Subcutaneous abdominal adipose tissue (tissue), 5 donors: Measurements from ENCODE around the gene B3GNT2.

Experiments used
- H3K27ac ChIP-seq: one replicate; pipeline ENCODE4 v1.7.0; 2013; ENCODE audit warnings: low read depth, mild to moderate bottlenecking, inconsistent platforms, low read length, moderate library complexity
- H3K27me3 ChIP-seq, 5 donors: one replicate each; pipeline ENCODE4 v1.7.0; 2013; ENCODE audit warnings: low read length in 5 of 5, inconsistent platforms in 1 of 5; ENCODE audit not compliant: control insufficient read depth in 5 of 5, insufficient read depth in 4 of 5
- H3K36me3 ChIP-seq, 5 donors: one replicate each; pipeline ENCODE4 v1.7.0; 2013; ENCODE audit warnings: low read length in 5 of 5; ENCODE audit not compliant: control insufficient read depth in 5 of 5, insufficient read depth in 5 of 5
- H3K4me1 ChIP-seq, 5 donors: one replicate each; pipeline ENCODE4 v1.7.0; 2013; ENCODE audit warnings: low read length in 5 of 5, mild to moderate bottlenecking in 3 of 5, moderate library complexity in 1 of 5; ENCODE audit not compliant: control insufficient read depth in 5 of 5, insufficient read depth in 5 of 5
- H3K4me3 ChIP-seq, 5 donors: one replicate each; pipeline ENCODE4 v1.7.0; 2013; ENCODE audit warnings: low read length in 5 of 5, low read depth in 1 of 5
- H3K9ac ChIP-seq, 5 donors: one replicate each; pipeline ENCODE4 v1.7.0; 2013; ENCODE audit warnings: low read length in 5 of 5, mild to moderate bottlenecking in 4 of 5, moderate library complexity in 3 of 5
- H3K9me3 ChIP-seq, 5 donors: one replicate each; pipeline ENCODE4 v1.7.0; 2013; ENCODE audit warnings: low read length in 5 of 5; ENCODE audit not compliant: control insufficient read depth in 5 of 5
- donor health status: healthy.
- donor health status: healthy.
- donor health status: healthy.
- donor health status: healthy.
- donor health status: healthy.

B3GNT2 gene

GRCh38 chr2:62184512-62185230 is 11.2 kb upstream of the B3GNT2 start:
- no peak overlapping the region for H3K27ac ChIP-seq
- no peaks in the 10 kb centered on the region for H3K36me3 ChIP-seq
- no peaks in the 10 kb centered on the region for H3K27me3 ChIP-seq
- no peak overlapping the region for H3K4me3 ChIP-seq
- peaks cover 0 to 24% (median 14%) of the 10 kb centered on the region in 5 donors for H3K4me1 ChIP-seq
- no peaks in the 10 kb centered on the region for H3K9me3 ChIP-seq
- H3K9ac ChIP-seq: no peak overlapping the region

- Histone ChIP-seq H3K4me1 (peaks cover 0 to 24% (median 14%) of the 10 kb centered on the region in 5 donors), H3K9me3 (no peaks in the 10 kb centered on the region), H3K36me3 (no peaks in the 10 kb centered on the region), H3K27me3 (no peaks in the 10 kb centered on the region), H3K9ac (no peak overlapping the region), H3K27ac (no peak overlapping the region), H3K4me3 (no peak overlapping the region)
Measured at GRCh38 chr2:62185475-62186155, 10.3 kb upstream of the B3GNT2 start.

- peak overlapping the region; percentile 19 for H3K27ac ChIP-seq
- no peaks in the 10 kb centered on the region for H3K27me3 ChIP-seq
- H3K9ac ChIP-seq: no peak overlapping the region
- no peaks in the 10 kb centered on the region for H3K9me3 ChIP-seq
- H3K4me3 ChIP-seq: no peak overlapping the region
- no peaks in the 10 kb centered on the region for H3K36me3 ChIP-seq
- peaks cover 0 to 24% (median 14%) of the 10 kb centered on the region in 5 donors for H3K4me1 ChIP-seq
Measured at GRCh38 chr2:62186156-62186905, 9.6 kb upstream of the B3GNT2 start.

GRCh38 chr2:62187246-62187645 is 8.7 kb upstream of the B3GNT2 start:
- H3K9me3 ChIP-seq: no peaks in the 10 kb centered on the region
- H3K9ac ChIP-seq: no peak overlapping the region
- no peak overlapping the region for H3K4me3 ChIP-seq
- peak overlapping the region; percentile 19 for H3K27ac ChIP-seq
- H3K36me3 ChIP-seq: no peaks in the 10 kb centered on the region
- H3K27me3 ChIP-seq: no peaks in the 10 kb centered on the region
- H3K4me1 ChIP-seq: peaks cover 0 to 24% (median 14%) of the 10 kb centered on the region in 5 donors

- H3K4me1 ChIP-seq: peaks cover 0 to 24% (median 14%) of the 10 kb centered on the region in 5 donors
- H3K4me3 ChIP-seq: no peak overlapping the region
- no peaks in the 10 kb centered on the region for H3K27me3 ChIP-seq
- H3K36me3 ChIP-seq: no peaks in the 10 kb centered on the region
- H3K9me3 ChIP-seq: no peaks in the 10 kb centered on the region
- H3K27ac ChIP-seq: no peak overlapping the region
- H3K9ac ChIP-seq: no peak overlapping the region
Measured at GRCh38 chr2:62188416-62188815, 7.5 kb upstream of the B3GNT2 start.

- H3K36me3 ChIP-seq: no peaks in the 10 kb centered on the region
- H3K9me3 ChIP-seq: no peaks in the 10 kb centered on the region
- H3K9ac ChIP-seq: no peak overlapping the region
- no peak overlapping the region for H3K27ac ChIP-seq
- no peak overlapping the region for H3K4me3 ChIP-seq
- H3K4me1 ChIP-seq: peaks cover 0 to 24% (median 14%) of the 10 kb centered on the region in 5 donors
- no peaks in the 10 kb centered on the region for H3K27me3 ChIP-seq
Measured at GRCh38 chr2:62189196-62189595, 6.7 kb upstream of the B3GNT2 start.

- Histone ChIP-seq H3K27ac (no peak overlapping the region), H3K4me1 (peaks cover 0 to 22% (median 21%) of the 10 kb centered on the region in 5 donors), H3K9me3 (no peaks in the 10 kb centered on the region), H3K4me3 (no peak overlapping the region), H3K36me3 (no peaks in the 10 kb centered on the region), H3K27me3 (no peaks in the 10 kb centered on the region), H3K9ac (no peak overlapping the region)
Measured at GRCh38 chr2:62192811-62193210, 3.1 kb upstream of the B3GNT2 start.

- Histone ChIP-seq H3K27me3 (no peaks in the 10 kb centered on the region), H3K4me3 (peak overlapping the region; percentile 81 to 94 (median 89)), H3K9ac (peak overlapping the region in 4 of 5 donors; percentile 63 to 92 (median 88))
Measured at GRCh38 chr2:62194558-62195420, 1.1 kb upstream of the B3GNT2 start.

GRCh38 chr2:62196278-62196901 is 475 bp downstream of the B3GNT2 start:
- peak overlapping the region in 4 of 5 donors; percentile 88 to 97 (median 90) for H3K9ac ChIP-seq

More at GRCh38 chr2:62194558-62195420, 1.1 kb upstream of the B3GNT2 start:
- Histone ChIP-seq H3K4me1 (peaks cover 0 to 34% (median 30%) of the 10 kb centered on the region in 5 donors), H3K36me3 (no peaks in the 10 kb centered on the region), H3K9me3 (no peaks in the 10 kb centered on the region), H3K27ac (peak overlapping the region; percentile 67)

More at GRCh38 chr2:62196278-62196901, 475 bp downstream of the B3GNT2 start:
- H3K4me3 ChIP-seq: peak overlapping the region; percentile 78 to 94 (median 91)
- no peaks in the 10 kb centered on the region for H3K9me3 ChIP-seq
- H3K27me3 ChIP-seq: no peaks in the 10 kb centered on the region
- H3K27ac ChIP-seq: peak overlapping the region; percentile 90
- peaks cover 0 to 41% (median 39%) of the 10 kb centered on the region in 5 donors for H3K4me1 ChIP-seq
- no peaks in the 10 kb centered on the region for H3K36me3 ChIP-seq
